Left colon (tissue), 2 donors: ENCODE results near the gene SFXN1. TPM values are rescaled to one million over a fixed set of nuclear protein-coding genes. Genes with fewer than 3 reads are reported as not detected.
"Not testable (repeated sequence)": the region's sequence is repeated elsewhere in the genome, so short reads cannot be mapped to it uniquely, and the experiment has no call there.

ENCODE experiments used
- ATAC-seq: fragments of 200-7000 bp; cut with Tn5 transposase; one replicate; pipeline ENCODE4 v1.9.1; 2020; ENCODE audit warnings: mild to moderate bottlenecking, moderate library complexity
- DNase-seq, 2 donors: peaks; one replicate each; pipeline ENCODE4 v3.0.0-alpha.2; 2020
- intact Hi-C, 2 donors: fragments of 100-400 bp; cut with DNase I in 1 of 2; cut with micrococcal nuclease in 1 of 2; formaldehyde crosslinking; loops; one replicate each; pipeline versions ENCODE4 v1.11.2 to v1.14.0; 2022; cut with DNase I, micrococcal nuclease
- total RNA-seq, 2 donors: library from RNA; stranded (reverse); fragmentation: NEBNext Ultra II Directional; extraction: Animal tissue kit (Norgen Biotek cat#: 25700); gene quantifications; one replicate each; pipeline ENCODE4 v1.2.1, GENCODE V29; 2021
- donor health status: DM: no; HTN: no; CAD: no.
- donor health status: DM: yes; HTN: yes; CAD: no.

Gene SFXN1
- total RNA-seq, 2 donors from 2014 or later, result 82.8 to 113 TPM

DNA sequence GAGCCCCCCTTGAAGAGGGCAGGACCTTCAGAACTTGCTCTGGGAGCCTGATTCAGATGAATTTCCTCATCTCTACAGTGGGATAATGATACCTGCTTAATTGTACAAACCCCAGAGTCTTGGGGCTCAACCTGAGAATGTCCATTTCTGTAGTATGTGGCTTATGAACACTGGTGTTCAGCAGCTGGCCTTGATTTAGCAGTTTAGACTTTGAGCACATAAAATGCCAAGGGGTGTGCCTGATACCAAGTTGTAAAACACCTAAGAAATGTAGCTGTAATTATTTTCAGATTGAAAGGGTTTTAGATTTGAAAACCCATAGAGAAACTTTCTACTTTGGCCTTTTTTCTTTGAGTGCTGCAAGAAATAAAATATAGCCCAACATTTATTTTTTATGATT lies 44.9 kb downstream of the SFXN1 start:
- no peak for DNase-seq
- intact Hi-C loops, result no loop called here
- peak; percentile 97 for ATAC-seq

DNA sequence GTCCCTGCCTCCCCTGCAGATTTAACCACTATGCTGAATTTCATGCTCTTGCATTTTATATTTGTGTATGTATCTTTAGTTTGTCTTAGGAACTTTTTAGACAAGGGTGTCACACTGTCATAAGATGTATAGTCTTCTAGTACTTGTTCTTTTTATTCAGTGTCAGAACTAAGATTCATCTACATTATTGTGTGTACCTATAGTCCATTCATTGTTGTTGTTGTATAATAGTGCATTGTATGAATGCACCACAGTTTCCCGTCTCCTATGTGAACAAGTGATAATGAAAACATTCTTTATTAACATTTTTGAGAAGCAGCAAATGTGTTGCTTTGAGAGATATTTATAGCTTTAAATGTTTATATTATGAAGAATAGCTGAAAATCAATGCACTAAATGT lies 45.9 kb downstream of the SFXN1 start:
- intact Hi-C loops, result no loop called here
- no peak for DNase-seq
- no peak for ATAC-seq

GRCh38 chr5:175526691-175527090 lies 48.3 kb downstream of the SFXN1 start:
- DNase-seq (no peak), ATAC-seq (no peak)
- intact Hi-C loops, result no loop called here

GRCh38 chr5:175531361-175531760 lies 53.0 kb downstream of the SFXN1 start:
- intact Hi-C loops, result loop anchor here in 1 of 2 donors (10.0 kb wide), 1 partner anchor 183 kb away; no protein-coding TSS in a partner anchor
- ATAC-seq (no peak), DNase-seq (no peak)

DNA sequence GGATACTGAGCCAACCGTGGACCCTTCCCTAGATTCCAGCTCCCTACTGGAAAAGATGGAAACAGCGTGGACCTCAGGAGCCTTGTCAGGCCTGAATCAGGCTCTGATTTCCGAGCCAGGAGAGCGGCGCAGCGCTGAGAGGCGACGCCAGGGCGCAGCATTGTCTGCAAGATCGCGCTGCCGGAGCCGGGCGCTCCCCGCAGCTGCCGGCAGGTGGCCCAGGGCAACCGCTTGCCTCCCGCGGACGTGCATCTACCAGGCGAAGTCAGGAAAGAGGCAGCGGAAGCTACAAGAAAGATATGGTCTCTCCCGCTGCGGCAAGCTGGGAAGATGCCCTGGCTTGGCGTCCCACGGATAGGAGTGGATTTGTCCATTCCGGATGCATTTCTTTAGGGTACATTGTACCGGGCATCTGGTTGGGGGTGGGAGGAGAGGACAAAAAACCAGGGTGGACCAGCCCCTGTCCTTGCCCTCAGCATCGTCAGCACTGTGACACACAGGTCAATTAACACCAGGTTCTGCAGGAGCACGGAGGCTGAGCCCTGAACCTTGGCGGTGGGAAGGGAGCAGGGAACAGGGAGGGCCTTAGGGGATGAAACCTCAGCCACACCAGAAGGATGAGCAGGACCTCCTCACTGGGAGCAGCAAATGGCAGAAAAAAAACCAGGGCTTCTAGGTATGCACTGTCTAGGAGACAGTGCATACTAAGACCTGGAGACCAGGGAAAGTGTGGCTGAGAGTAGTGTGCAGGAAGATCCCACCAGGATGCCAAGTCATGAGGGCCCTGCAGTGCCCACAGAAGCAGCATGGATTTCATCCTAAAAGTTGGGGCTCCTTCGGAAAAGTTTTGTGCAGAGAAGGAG lies 55.9 kb downstream of the SFXN1 start:
- intact Hi-C loops, result loop anchor here in 1 of 2 donors (10.0 kb wide), 1 partner anchor 180 kb away; no protein-coding TSS in a partner anchor
- DNase-seq, result peak; percentile 38 to 81
- peak; percentile 99 for ATAC-seq

- ATAC-seq, DNase-seq: not testable (repeated sequence)
- intact Hi-C loops, result loop anchor here in 1 of 2 donors (10.0 kb wide), 1 partner anchor 179 kb away; no protein-coding TSS in a partner anchor
Observed at GRCh38 chr5:175535331-175535730, 57.0 kb downstream of the SFXN1 start.

DNA sequence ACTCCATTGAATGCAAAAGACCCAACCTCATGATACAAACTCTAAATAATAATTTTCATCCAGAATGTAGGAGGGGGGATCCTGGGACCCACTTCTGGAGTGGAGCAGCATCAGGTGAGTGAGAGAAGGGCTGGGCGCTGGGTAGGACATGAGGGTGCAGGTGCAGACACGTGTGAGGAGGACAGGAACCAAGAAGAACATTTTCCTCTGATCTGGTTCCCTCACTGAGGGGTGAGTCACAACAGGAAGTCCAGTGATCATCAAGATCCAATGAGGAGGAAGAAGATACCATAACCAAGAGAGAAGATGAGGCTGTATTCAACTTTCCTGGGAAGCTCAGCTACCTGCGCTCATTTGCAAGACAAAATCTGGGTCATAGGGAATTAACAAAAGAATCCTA lies 57.4 kb downstream of the SFXN1 start:
- intact Hi-C loops, result loop anchor here in 1 of 2 donors (10.0 kb wide), 1 partner anchor 179 kb away; no protein-coding TSS in a partner anchor
- ATAC-seq (peak; percentile 26), DNase-seq (no peak)

DNA sequence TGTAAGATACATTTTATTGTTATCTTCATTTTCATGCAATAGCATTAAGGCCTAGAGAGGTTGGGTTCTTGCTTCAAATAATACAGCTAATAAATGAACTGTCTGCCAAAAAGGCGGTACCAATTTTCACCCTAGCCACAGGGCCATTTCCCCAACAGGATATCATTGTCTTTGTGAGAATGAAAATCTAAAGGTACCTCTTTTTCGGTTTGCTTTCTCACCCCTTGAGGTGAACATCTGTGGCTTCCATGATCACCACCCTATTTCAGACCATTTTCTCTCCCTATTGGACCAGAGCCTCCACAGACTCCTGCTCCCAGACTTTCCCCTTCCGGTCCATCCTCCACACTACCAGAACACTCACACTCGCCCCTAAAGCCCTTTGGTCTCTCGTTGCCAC lies 60.2 kb downstream of the SFXN1 start:
- DNase-seq (no peak), ATAC-seq (no peak)
- intact Hi-C loops, result loop anchor here in 1 of 2 donors (10.0 kb wide), 1 partner anchor 176 kb away; no protein-coding TSS in a partner anchor

DNA sequence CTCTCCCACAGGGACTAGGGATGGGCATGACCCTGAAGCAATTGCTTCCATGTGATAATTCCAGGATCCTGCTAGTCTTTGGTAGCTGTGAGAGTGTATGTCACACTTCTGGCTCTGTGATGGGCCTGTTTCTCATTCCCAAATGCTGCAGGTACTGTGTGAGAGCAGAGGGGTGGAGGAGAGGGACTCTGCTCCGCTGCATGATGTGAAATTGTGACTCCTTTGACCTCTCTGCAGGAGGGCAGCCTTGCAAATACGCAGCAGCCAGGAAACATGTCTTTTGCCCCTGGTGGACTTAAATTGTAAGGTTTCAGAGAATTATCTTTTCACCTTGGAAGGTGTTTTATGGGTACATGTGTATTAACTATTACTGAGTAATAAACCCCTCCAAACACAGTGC lies 61.6 kb downstream of the SFXN1 start:
- intact Hi-C loops, result loop anchor here in 1 of 2 donors (10.0 kb wide), 1 partner anchor 175 kb away; no protein-coding TSS in a partner anchor
- ATAC-seq (no peak), DNase-seq (no peak)

GRCh38 chr5:175541264-175541663 lies 62.9 kb downstream of the SFXN1 start:
- ATAC-seq, result no peak
- intact Hi-C loops, result no loop called here
- DNase-seq, result no peak

DNA sequence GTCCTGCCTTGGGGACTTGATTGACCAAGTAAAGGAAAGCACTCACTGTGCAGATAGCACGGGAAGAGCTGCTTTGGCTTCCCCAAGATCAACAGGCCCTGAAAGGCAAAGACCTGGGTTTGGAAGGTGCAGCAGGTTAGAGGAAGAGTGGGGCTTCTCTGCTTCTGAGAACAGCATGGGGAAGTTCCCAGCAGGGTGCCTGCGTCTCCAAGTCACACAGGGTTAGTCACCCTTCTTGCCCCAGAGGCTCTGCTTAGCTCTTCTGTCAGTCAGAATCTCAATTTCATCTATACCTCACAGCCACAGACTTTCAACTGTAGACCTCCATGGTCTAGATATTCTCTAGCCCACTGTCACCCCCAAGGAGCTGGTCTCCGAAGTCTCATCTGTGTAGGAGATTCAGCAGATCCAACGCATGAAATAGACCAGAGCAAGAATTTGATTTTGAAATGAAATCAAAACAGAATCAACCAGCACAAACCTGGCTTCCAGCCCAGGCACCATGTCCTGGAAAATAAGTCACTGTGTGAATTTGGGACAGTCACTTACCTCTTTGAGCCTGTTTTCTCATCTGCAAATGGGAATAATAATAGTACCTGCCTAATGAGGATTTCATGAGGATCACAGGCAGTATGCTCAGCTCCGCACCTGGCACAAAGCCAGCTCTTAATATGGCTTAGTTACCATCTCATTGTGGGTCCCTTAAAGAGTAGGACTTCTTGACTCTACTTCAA lies 64.0 kb downstream of the SFXN1 start:
- DNase-seq (no peak), ATAC-seq (no peak)
- intact Hi-C loops, result no loop called here

DNA sequence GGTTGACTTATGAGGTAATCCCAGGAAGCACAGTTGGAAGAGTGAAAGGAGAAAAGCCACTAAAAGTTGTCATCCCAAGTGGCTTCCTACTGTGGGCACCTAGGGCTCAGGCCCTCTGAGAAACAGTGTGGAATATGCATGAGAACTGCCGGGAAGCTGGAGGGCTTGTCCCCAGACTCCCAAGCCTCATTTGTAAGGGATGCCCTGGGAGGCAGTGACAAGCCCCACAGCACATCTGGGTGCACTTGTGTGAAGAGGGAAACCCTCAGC lies 64.5 kb downstream of the SFXN1 start:
- intact Hi-C loops, result no loop called here
- no peak for DNase-seq
- no peak for ATAC-seq

DNA sequence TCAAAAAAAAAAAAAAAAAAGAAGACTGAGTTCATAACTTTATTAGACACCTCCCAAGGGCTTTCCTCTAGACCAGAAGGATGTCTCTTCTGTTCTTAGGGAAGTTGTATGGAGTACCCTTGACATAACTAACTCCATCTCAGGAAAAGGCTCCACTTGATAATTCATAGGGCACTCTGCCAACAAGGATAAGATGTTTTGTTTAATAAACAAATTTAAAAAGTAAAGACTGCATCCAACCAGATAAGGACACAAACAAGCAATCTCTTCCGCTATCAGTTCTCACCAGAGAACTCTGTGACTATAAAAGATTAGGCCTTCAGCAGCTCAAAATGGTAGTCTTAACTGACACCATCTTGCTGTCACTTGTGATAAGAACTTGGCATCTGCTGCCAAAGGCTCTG lies 65.8 kb downstream of the SFXN1 start:
- DNase-seq (no peak), ATAC-seq (no peak)
- intact Hi-C loops, result no loop called here

GRCh38 chr5:175544586-175544985 lies 66.2 kb downstream of the SFXN1 start:
- intact Hi-C loops, result no loop called here

DNA sequence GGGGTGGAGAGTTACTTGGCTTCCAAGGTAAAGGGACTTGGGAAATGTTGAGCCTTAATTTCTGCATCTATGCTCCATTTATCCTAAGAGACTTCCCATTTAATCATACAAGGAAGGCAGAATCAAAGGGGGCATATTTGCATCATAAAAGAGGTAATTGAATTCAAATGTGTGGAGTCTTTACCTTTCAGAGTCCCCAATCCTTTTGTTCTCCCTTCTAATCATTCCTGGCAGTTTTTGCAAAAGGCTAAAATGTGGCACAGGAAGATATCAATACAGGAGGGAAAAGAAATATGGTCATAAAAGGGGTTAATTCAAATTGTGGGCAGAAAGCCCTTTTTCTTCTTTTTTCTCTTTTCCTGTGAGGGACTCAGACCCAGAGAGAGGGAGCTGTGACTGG lies 69.5 kb downstream of the SFXN1 start:
- no peak for ATAC-seq
- DNase-seq, result no peak
- intact Hi-C loops, result no loop called here

More at GRCh38 chr5:175544586-175544985, 66.2 kb downstream of the SFXN1 start:
- ATAC-seq (no peak), DNase-seq (no peak)

GRCh38 chr5:175548626-175549311 lies 70.4 kb downstream of the SFXN1 start:
- ATAC-seq (no peak), DNase-seq (no peak)
- intact Hi-C loops, result no loop called here

DNA sequence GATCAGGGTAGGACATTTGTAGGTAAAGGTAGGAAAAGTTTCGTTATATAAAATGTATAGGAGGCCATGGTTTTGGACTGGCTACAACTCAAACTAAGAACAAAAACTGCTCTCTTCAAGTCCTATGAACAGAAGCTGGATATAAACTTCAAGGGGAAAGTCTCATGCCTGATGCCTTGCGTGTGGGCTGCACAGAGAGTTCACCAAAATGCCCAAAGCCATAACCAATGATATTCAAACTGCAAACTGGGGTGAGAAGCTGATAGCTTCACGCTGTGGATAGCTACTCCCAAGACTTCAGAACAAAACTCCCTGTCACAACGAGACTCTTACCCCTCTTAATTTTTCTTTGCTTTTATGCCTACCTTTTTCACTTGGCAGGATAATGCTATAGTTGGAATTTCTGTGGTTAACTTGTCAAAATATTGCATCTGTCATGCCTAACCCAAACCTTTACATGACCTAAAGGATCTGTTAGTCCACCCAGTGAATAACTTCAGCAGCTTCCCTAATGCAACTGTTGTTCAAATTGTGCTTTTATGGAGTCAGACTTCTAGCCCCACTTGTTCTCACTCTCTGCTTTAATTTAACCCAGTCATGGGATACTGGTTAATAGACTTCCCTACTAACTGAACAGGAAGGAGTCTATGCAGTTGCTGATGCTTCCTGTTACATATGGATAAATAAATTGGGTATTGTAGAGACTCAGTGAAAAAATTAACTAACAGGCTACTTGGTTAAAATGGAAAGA lies 71.9 kb downstream of the SFXN1 start:
- no peak for DNase-seq
- intact Hi-C loops, result no loop called here
- ATAC-seq, result no peak

DNA sequence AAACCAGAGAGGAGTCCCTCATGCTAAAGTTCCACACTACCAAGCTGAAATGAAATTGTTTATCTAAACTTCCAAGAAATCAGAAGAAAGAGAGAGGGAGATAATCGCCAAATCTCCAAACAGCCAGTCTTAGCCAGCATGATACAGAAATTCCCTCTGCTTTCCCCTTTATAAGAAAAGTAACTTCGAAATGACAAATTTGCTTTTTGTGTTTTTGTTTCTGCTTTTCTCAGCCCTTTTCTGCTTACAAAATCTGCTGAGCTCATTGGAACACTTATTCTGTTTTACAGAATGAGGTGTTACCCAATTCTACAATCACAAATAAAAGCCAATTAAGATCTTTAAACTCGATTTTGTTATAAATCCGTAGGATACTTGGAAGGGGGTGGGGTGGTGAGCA lies 72.9 kb downstream of the SFXN1 start:
- ATAC-seq, result no peak
- intact Hi-C loops, result no loop called here
- DNase-seq, result no peak

DNA sequence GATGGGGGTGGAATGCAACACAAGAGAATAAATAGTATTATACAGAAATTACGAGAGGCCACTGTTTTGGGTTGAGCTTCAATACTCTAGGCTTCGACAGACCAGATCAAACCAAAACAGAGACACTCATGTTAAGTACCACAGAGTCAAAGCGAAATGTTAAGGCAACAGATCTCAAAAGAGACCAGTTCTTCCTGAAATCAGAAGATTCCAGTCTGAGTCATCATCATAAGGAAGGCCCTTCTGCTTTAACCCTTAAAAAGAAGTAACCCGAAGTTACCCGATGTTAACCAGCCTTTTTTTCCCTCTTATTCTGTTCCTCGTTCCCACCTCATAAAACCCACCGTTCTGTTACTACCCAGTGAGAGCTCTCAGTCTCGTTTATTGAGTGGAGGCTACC lies 75.9 kb downstream of the SFXN1 start:
- no peak for DNase-seq
- no peak for ATAC-seq
- intact Hi-C loops, result no loop called here
